Erythroblast (primary cell): Measurements from ENCODE around the gene TLR1.

ENCODE experiments used
- GATA1 ChIP-seq: IDR thresholded peaks from 2 replicates; pipeline ENCODE4 v1.6.1; 2011; ENCODE audit warnings: low read depth, mild to moderate bottlenecking, control low read depth, low read length, moderate library complexity
- POLR2A ChIP-seq: IDR thresholded peaks from 2 replicates; pipeline ENCODE4 v1.6.1; 2011; ENCODE audit warnings: mild to moderate bottlenecking, low read length

- TF ChIP-seq POLR2A: no peak
- TF ChIP-seq GATA1: no peak
Measured at GRCh38 chr4:38751341-38752010, 53.1 kb downstream of the TLR1 start.
